Hypothalamus (tissue), 51 donors: ENCODE results near the gene MICAL2.

Experiments used
- DNase-seq, 51 donors: peaks; one replicate each; lab custom pipeline; 2025; lab: John Stamatoyannopoulos, UW

Gene MICAL2

DNA sequence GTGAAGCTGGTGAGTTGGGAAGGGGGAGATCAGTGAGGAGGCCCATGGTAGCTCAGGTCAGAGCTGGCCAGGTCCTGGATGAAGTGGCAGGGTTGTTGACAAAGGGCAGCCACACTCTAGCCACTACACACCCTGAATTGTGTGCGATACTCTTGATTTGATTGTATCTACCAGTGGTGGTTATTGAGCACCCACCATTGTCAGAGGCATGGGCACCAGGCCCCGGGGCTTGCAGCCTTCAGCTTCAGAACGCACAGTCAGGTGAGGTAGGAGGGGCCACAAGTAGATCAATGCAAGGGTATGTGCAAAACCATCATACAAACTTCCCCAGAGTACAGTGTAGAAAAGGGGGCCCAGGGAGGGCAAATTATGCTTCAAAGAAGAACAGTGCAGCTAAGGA lies 38.1 kb downstream of the MICAL2 start:
- DNase-seq = no peak

DNA sequence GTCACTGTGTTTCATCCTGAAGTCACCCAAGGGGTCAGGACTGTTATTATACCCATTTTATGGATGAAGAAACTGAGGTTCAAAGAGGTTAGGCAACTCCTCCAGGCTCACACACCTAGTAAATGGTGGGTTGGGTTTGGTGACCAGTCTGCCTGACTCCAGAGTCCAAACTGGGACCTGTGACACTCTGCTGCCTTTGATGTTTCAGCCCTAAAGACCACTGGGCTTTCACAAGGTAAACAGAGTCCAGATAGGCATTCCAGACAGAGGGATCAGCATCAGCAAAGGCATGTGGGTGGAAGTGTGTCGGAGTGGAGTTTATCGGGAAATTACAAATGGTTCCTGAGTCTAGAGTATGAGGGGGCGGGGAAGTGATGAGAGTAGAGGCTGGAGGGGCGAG lies 38.5 kb downstream of the MICAL2 start:
- DNase-seq = no peak

DNA sequence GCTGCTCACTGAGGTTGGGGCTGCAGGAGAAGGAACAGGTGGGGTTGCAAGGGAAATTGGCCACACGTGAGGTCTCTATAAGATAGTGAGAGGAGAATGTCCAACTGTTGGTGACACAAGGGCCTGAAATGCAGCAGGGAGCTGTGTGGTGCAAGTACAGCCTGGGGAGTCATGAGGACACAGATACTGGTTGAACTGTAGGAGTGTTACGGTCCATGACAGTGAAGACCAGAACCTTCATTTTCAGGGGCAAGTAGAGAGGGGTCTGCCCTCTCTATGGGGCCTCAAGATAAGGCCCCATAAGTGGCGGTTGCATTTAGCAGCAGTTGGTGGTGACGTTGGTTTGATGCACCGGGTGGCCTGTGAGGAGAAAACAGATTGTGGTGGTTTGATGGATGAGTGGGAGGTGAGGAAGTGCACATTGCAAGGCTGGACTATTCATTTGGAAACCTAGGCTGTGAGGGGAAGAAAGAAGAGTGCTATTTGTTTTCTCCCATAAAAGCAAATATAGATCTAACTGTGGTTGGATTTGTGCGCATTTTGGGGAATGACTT lies 39.4 kb downstream of the MICAL2 start:
- peak in 1 of 51 donors; percentile 45 for DNase-seq

DNA sequence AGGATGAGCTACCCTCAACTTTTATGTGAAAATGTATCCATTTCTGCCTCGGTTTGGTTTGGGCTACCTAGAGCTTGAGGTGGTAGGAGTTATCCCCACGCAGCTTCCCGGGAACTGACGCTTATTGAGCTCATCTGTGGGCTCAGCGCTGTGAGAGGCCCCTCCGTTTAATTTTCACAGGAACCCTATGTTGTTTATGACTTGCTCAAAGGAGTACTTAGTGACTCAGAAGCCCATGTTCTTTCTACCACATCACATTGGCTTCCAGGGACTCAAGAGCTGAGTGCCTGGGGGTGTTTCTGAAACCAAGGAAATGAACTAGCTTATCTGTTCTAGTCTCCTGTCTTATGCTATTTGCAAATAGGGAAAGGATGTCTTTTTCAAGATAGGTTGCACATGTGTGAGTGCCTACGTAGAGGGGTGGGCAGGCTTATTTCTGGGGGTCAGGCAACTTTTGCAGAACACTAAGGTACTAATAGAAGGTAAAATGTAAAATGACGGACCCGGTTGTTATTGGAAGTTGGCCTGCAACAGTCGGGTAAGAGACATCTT lies 40.5 kb downstream of the MICAL2 start:
- peak in 2 of 51 donors; percentile 27 to 54 for DNase-seq

DNA sequence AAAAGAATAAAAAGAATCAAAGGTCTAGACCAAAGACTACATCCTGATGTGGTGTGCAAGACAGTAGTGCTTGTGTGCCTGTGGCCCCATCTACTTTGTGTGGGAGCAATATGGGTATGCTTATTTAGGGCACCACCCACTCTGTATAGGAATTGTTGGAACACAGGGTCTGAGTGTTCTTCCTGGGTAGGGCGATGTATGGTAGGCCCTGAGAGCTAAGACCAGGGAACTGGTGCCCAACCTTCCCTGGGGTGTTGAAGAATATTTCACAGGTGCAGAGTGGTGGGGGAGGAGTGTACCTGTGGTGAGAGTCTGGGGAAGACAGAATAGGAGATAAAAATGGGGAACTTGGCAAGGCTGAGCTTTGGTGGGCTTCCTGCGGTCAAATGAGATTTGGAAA lies 41.9 kb downstream of the MICAL2 start:
- no peak for DNase-seq

DNA sequence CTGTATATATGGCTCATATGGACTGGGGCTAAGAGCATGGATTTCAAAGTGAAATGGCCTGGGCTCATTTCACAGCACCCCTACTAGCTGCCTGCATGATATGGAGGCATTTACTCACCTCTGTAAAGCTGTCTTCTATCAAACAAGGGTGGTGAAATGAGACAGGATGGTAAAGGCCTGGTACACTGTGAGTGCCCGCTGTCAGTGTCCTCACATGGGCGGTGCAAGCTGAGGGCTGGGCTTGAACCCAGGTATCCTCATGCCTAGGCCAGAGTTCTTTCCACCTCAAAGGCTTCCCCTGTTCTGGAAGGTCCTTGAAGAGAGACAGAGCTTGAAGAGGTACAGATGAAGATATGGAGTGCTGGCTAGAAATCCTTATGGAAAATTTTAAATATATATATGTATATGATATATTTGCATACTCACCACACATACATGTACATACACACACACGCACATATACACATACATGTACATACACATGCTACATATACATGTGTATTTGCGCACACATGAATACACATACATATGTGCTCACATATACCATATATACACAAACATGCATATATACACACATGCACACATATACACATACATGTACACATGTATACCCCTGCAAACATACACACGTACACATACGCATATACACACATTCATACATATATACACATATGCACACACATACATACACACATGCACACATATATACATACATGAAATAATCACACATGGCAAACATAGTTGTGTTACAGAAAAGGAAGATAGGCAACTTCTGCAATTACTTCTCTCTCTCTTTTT lies 44.7 kb downstream of the MICAL2 start:
- no peak for DNase-seq

DNA sequence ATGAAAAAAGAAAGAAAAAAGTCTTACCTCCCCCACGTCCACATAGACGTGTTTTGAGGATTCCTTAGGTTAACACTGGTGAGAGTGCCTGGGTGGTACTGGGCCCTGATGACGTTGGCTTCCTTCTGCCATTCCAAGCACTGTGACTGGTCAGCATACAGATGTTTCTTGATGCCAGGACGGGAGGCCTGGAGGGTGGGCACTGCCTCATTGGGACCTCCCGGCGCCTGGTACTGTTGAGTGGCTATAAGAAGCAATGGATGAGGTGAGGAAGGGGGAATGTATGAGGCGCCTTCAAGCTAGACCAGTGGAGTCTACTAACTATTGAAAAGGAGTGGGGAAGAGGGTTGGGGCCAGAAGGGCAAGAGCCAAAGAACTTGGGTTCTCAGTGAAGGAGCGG lies 45.3 kb downstream of the MICAL2 start:
- no peak for DNase-seq

DNA sequence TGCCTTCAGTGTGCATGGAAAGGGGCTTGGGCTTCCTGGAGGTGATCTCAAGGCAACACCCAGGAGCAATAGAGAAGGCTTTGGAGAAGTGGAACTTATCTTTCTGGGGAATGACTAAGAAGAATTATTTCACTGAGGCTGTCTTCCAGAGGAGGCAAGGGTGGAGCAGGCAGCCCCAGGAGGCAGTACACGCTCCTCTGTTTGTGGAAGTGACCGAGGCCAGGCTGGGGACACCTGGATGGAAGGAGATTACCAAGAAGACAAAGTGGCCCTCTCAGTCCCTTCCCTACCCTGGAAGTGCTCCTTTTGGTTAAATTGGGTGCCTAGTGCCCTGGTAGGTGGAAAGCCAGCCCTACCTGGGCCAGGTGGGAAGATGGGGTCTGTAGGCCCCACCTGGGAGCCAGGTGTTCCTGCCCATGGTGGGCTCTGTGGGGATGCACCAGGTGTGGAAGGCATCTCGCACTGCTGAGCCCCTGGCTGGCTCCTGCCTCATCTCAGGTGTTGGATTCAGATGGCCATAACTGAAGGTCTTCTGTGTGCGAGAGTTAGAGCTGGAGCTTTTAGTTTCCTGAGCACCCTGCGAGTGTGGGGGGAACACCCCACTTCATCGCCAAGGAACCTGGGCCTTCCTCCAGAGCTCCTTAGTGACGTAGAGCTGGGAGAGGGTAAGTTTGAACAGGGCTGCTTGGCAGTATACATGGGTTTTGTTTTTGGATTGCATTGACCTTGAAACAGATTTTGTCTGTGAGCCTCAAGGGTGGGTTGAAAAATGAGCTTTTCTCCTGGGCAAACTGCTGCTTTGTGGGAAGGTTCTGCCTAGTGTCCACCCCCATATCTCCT lies 46.1 kb downstream of the MICAL2 start:
- no peak for DNase-seq

DNA sequence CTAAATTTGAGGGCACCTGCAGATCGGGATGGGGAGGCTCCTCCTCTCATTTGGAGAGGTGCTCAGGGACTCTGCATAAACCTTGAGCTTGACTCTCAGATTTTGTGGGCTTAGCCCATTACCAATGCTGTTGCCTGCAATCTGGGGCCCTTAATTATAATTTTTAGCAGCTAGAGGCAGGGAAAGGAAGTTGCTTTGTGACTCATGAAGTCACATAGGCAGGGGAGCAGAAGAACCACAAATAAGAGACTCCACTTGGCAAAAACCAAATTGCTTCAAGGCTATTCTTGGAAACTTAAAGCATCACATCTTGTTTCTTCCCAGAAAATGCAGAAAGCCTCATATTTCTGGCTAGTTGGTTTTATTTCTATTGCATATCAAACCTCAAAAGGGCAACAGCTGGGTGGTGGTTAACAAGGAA lies 46.9 kb downstream of the MICAL2 start:
- DNase-seq = no peak

DNA sequence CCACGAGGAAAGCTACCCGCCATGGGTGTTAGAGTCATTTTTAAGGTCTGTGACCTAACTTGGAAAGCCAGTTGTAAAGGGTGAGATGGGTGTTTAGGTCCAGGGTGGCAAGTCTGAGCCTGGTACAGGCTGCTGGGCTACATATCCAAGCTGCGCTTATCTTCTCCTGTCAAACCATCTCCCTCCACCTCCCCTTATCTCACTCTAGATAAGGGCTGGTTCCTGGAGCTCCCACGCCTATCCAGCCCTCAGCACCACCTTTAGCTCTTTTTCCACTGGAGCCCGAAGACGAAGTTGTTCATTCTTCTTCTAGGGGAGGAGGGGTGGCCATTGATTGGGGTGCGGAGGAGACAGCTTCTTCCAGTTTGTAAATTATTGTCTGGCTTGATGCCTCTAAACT lies 48.5 kb downstream of the MICAL2 start:
- DNase-seq = no peak

DNA sequence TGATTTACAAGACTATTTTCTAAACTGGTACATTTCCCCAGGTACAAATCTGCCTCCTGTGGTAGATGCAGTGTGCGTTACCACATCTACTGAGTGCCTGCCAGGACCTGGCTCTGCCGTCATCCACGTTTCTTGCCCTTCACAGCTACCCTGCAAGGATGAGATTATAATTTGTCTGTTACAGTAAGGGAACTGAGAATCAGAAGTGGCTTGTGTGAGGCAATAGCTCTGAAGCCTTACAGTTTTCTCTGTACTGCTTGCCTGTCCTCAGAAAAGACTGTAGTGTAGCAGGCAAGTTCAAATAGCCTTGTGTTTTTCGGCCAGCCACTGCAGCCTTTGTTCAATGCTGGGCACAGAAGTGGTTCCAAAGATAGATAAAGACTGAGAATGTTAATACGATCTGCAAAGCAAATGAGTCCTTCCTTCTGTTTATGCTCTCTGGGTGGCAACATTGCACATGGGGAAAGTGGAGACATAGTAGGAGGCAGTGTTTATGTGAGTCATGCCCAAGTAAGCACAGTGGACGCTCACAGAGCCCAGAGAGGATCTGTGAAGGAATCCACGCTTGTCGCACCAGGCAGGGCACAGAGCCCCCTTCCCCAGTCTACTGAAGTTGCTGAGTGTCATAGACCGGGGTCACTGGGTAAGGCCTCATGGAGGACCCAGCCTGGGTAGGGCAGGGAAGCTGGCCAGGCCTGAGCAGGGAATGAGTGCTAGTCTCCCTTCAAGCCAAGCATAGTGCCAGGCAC lies 49.1 kb downstream of the MICAL2 start:
- DNase-seq = peak in 23 of 51 donors; percentile 8 to 64 (median 29)

DNA sequence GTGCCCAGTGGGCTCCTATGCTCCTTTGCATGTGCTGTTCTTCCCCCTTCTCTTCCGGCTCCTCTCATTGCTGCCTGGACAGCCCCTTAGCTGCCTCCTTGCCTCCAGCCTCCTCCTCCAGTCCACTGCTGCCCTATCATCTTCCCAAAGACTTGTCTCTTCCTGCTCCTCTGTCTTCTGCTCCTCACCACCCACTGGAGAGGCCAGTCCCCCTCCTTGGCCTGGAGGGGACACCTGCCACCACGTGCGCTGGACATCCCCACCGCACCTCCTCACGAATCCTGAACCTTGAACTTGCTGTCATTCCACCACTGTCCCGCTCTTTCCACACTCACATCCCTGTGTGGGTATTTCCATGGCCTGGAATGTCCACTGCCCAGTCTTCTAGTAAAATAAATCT lies 49.8 kb downstream of the MICAL2 start:
- DNase-seq = no peak

DNA sequence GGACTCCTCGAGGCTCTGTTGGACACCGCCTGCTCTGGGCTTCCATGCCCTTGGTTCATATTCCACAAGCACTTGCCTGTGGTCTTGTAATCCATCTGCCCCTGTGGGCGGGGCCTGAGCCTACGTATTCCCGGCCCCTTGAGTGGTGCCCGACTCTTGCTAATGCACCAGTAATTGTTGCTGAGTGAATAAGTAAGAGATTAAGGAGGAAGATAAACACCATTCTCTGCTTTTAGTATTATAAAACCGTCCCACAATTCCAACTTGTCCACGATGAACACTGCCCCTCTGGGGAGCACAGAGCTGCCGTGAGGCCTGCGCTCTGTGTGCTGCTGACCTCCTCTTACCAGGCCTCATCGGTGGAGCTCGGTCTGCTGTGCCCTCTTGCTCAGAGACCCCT lies 50.3 kb downstream of the MICAL2 start:
- no peak for DNase-seq

DNA sequence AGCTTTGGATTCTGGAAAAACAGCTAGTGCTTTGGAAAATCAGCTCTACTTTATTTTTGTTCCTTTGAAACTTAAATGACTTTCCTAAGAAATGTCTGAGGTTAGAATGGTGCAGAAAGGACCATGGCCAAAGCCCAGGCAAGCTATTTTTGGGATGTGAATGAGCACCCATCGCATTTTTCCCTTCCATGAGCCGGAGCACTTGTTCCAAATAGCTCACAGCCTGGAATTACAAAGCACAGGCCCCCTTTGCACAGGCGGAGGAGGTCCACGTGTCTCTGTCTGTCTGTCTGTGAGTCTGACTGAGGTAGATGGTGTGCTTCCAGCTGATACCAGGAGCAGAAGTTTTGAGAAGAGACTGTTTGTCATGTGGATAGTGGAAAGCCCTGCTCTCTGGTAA lies 50.7 kb downstream of the MICAL2 start:
- DNase-seq = no peak

DNA sequence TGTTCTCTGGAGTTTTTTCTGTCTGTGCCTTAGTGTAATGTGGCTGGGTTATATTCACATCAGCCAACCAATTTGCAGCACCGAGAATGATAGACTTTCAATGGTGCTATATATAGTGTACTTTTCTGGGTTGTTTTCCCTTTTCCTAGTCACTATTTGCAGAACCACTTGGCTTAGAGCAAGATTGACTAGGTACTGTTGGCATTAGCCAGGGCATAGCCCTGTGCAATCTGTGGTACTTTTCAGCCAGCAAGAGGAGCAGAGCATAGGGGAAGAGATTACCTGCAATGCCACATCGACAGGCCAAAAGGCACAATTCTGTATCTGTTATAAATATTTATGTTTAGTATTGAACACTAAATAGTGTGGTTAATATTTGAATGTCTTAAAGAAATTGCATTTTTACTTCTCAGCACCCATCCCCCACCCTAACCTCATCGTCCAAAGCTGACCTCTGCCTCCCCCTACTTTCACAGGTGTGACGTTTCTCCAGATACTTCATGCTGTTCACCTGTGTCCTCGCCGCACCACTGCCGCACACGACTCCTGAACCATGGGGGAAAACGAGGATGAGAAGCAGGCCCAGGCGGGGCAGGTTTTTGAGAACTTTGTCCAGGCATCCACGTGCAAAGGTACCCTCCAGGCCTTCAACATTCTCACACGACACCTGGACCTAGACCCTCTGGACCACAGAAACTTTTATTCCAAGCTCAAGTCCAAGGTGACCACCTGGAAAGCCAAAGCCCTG lies 51.4 kb downstream of the MICAL2 start:
- no peak for DNase-seq

DNA sequence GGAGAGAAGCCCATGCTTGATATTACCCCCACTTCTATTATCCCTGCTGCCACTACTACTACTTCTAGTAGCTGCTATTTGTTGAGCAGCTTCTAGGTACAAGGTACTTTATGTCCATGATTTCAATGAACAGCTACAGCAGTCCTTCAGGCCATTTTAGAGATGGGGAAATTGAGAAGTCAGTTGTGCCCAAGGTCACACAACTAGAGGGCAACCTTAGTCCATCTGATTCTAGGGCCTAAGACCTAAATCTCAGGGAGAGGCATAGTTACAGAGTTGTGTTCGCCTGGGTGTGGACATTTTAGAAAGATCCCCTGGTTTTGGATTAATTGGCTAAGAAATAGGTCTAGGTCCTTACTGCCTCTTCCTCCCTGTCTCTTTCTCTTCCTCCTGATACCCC lies 52.3 kb downstream of the MICAL2 start:
- DNase-seq = no peak

DNA sequence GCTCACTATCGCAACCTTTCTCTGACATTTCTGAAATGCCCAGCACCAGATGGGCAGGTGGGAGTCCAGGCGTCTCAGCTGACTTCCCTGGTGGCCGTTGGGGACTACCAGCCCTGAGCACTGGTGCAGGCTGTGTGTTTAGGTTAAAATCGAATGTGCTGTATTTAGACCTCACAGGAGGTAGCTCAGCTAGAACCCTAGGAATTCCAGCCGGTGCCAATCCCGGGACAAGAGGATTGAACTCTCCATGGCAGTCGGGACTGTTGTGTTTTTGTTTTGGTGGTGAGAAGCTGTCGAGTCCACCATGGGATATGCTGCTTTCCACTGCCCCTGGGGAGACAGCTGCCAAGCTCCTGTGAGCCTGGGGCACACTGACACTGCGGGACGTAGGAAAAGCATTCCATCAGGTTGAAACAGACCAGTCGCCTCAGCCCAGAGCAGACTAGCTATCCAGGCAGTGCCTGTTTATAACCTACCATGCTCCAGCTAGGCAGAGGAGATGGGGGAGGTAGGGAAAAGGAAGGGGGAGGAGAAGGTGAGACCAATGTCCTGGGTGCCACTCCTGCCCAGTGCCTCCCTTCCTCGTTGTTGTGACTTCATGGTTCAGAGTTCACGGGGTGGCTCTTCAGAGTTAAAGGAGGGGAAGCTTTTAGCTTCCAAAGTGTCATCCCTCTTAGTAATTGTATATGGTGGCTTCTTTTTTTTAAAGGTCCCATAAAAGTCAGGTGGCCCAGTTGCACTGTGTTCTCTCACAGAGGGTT lies 53.0 kb downstream of the MICAL2 start:
- no peak for DNase-seq

DNA sequence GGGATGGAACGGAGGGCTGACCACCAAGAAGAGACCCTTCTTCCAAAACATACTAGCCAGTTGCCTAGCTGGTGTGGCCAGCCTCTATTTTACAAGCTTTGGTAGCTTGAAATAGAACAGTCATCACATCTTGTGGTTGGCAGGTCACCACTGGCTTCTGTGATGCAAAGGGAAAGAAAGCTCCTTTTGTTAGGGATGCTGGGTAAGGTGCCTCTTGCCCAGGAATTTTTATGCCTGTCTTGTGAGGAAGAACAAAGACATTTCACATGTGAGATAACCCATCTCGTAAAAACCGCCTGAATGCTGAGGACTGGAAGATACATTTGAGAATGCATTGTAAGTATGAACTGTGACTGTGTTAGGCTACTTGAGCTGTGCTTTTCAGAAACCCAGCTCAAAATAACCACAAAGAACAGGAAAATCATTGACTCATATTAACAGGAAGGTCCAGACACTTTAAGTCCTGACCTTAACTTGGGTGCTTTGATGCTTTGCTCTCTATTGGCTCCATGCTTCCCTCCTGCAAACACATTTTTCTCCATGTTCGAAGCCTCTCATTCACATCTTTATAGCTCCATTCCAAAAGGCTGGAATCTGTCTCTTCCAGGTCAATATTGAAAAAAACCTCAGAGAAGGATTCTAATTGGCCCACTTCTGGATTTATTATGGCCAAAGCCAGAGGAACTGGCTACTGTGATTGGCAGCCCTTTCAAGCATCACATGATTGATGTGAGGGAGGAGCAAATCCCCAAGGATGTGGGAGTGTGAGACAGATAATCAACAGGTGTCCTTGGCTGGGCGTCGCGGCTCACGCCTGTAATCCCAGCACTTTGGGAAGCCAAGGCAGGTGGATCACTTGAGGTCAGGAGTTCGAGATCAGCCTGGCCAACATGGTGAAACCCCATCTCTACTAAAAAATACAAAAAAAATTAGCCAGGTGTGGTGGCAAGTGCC lies 53.9 kb downstream of the MICAL2 start:
- peak in 1 of 51 donors; percentile 11 for DNase-seq
